Suppressor macrophage treated with lipopolysaccharide for 1 hour (primary cell): ENCODE measurements around the gene SLC9A9.
"Not testable (repeated sequence)": the region's sequence is repeated elsewhere in the genome, so short reads cannot be mapped to it uniquely, and the experiment has no call there.

Experiments
- DNase-seq, 3 donors: peaks; one replicate each; pipeline ENCODE4 v3.0.0-alpha.2; 2020 to 2022

The SLC9A9 gene

DNA sequence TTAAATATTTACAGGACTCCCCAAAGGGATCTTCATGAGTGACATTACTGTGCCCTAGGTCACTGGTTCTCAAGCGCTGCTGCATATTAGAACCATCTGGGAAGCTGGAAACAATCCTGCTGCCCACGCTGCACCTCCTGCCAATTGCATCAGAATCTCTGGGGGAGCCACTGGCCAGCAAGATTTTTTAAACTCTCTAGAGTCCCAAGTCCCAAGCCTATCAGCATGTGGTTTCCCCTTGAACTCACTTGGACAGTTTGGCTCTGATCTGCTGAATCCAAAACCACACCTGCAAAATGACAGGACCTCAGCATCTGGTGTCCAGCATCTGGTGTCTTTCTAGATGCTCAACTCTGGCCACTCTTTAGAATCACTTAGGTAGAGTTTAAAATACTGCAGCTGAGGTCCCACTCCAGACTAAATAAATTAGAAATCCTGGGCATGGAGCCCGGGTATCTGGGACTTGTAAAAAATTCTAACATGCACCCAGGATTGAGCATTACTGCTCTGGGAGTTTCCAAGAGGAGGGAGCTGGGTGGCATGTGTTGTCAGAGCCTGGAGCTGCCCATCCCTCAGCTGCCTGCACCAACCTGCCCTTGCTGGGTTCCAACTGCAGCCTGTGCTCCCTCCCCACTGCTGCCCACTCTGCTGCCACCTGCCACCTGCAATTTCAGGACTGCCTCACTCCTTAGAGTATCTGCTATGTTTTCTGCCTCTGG, 311.3 kb downstream of the SLC9A9 start:
- peak; percentile 2 to 22 (median 20) for DNase-seq

DNA sequence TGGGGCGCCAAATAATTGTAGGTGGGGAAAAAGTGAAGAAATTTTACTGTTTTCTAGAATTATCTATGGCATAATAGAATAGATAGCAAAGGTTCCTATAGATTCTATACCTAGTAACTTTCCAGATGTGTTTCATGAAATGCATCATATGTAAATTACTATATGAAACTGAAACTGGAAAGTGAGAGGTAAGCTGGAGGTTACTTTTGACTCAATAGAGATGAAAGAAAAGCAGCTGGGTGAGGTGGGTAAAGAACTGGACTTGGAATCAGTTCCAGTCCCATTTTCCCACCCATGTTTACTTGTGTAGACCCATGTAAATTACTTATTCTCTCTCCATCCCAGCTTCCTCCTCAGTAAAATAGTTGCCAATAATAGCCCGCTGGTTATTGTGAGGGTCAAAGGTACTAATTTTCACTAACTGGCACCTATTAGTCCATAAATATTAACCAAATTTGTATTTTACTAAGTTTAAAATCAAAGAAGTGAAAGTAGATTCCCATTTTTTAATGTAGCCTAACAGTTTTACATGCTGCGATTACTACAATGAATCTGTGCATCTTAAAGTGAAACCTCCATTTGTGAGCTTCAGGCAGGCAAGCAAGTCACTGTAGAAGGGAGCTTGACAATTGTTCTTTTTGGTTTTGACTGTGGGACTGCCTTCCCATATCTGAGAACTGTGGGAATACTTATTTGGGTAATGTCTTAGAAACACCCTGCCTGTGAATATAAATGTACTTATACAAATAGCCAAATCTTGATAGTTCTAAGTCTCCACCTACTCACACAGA, 312.1 kb downstream of the SLC9A9 start:
- DNase-seq = no peak

DNA sequence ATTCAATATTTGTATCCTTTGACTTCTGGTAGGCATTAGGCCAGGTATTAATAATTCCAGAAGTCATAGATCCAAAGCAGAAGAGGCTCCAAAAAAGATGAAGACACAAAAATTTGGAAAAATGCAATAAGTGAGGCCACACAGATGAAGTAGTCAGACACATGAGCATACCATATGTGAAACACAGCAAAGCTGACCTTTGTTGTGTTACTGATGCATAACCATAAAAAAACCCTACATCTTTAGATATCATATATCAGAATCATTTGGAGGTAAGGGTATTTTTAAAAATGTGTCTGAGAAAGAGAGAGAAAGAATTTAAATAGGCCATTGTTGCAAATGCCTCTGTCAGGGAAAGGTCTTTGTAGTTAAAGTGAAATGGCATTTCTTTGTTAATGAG, 314.9 kb downstream of the SLC9A9 start:
- DNase-seq = no peak

DNA sequence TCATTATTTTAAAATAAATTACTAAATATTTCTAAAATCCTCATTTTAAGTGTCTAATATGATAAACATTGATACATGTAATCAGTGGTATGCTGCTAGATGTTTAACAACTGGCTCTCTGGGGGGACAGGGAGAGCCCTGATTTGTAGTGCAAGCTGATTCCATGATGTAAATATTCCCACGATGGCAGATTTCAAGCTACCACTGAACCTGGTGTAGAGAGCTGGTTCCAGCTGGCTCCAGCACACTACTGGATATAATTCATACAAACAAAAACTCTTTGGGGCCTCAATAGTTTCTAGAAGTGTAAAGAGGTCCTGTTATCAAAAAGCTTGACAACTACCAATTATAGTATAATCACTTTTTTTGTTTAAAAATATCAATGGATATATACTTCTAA, 316.2 kb downstream of the SLC9A9 start:
- no peak for DNase-seq

DNA sequence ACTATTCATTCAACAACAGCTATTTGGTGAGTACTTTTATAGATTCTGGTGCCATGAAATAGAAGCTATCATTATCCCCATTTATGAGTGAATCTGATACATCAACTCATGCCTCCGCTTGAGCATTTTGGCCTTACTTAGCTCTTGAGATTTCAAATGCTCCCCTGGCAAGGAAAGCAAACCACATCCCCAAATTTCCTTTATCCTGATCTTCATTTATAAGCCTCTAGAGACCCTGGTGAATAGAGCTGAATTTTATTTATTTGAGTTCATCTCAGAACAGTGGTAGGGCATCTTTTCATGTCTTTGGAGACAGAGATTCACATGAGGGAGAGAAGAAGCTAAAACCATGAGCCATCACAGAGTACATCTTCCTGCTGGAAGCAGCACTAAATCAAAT, 317.2 kb downstream of the SLC9A9 start:
- no peak for DNase-seq

DNA sequence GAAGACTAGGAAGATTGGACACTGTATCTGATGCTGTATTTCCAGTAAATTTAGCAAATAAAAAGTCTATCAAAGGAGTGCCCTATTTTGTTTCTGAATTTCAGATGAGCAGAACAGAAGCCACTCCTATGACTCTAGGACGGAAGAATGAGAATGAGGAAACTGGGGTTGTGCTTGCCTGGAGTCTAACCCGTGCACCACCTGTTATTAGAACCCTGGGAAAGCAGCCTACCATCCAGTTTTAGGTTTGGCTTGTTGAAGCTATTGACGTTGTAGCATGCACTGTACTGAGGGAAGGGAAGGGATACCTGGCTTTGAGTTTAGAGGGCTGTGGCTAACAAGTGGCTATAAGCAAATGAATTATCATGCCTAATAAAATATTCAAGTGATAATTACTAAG, 318.5 kb downstream of the SLC9A9 start:
- DNase-seq = no peak

DNA sequence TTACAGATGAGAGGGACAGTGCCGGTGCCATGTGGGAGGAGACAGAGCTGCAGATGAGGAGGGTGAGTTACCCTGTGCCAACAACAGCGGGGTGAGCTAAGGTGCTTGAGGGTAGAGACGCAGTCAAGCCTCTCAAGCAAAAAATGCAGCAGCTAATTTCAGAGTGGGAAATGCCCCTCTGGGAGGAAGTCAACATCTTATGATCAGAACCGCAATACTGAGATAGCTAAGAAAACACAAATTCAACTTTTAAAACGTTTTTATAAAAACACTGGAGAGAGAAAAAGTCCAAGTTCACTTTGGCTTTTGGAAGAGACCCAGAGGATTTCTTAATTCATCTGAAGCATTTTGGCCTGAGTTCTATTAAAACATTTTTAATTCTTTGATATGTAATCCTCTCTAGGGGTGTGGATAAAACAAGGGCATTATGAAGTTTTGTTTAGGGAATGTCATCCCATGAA, 319.2 kb downstream of the SLC9A9 start:
- DNase-seq = peak; percentile 31 to 50 (median 41)

DNA sequence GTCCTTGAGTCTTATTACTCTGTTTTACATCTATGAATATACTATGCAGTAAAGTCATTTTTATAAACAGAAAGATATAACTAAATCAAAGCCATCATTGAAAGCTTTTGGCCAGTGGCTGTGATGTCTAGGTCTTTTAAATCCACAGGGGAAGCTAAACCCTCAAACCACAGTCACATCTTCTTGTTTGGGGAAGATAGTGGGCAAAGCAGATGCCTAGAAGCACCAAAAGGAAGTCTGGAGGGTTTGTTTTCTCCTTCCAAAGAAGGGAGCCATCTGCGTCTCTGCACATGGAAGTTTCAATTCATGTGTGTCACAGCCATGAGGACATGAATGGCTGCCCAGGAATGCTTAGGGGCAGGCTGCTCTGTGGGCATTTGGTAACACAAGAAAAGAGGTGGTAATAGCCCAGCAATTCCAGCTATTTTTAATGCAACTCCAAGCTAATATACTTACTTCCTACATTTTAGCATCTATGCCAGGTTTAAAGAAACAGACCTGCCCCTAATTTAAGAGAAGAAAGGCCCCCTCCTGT, 322.2 kb downstream of the SLC9A9 start:
- no peak for DNase-seq

DNA sequence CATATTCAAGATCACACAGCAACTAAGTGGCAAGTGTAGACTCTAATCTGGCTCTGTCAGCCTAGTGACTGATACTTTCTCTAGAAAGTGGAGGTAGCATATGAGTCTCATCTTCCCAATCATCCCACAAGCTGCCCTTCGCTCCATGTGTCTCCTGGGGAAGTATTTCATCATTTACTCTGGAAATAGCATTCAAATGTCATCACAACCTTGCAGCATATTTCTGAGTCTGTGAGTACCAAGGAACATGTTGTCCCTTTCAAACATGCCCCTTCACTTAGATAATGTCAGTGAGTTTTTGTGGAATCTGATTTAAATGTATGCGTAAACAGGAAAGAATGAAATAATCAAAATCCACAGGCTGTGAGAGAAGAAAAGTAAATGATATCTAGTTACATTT, 322.9 kb downstream of the SLC9A9 start:
- no peak for DNase-seq

DNA sequence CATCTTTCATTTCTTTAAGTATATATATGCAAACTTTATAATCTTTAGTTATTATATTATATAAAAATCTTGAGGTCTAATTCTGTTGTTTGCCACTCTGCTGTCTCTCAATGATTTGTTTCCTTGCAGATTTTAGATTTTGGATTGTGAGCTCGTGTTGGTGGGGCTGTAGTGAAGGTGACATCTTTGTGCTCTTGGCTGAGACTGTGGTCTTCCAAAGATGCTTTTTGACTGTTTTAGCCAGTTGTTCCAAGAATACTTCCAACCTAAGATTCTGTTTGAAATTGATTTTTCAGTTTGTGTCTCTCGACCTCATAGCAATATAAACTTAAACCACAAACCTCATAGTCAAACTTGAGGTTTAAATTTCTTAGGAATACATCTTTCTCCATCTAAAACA, 326.5 kb downstream of the SLC9A9 start:
- DNase-seq = no peak

DNA sequence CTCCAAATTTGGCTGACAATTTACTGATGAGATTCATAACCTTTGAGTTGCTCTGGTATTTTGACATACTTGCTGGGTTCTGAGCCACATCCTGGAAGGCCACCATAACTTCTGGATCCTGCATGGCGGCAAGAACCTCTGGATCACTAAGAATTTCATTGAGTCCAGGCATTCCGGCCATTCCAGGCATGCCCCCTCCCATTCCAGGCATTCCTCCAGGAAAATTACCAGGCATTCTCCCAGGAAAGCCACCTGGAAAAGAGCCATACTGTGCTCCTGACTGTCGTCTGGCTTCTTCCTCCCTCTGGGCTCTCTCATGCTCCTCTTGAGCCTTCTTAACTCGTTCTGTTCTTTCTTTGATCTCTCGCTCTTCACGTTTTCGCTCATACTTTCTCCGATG, 331.1 kb downstream of the SLC9A9 start:
- not testable (repeated sequence) for DNase-seq

DNA sequence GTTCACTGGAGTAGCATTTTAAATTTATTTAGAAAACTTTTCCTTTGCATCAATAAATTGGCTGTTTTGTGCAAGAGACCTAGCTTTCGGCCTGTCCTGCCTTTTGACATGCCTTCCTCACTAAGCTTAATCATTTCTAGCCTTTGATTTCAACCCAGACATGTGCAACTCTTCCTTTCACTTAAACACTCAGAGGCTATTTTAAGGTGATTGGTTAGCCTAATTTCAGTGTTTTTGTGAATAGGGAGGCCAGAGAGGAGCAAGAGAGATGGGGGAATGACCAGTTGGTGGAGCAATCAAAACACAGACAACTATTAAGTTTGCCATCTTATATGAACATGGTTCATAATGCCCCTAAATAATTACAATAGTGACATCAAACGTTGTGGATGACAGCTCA, 333.4 kb downstream of the SLC9A9 start:
- DNase-seq = no peak

DNA sequence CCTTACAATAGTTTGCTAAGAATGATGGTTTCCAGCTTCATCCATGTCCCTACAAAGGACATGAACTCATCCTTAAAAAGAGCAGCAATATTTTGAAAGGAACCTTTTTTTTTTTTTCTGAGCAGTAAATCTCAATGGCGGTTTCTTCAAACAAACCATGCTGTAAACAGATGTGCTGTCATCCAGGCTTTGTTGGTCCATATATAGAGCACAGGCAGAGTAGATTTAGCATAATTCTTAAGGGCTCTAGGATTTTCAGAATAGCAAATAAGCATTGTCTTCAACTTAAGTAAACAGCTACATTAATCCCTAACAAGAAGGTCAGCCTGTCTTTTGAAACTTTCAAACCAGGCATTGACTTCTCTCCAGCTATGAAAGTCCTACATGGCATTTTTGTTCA, 334.2 kb downstream of the SLC9A9 start:
- no peak for DNase-seq

DNA sequence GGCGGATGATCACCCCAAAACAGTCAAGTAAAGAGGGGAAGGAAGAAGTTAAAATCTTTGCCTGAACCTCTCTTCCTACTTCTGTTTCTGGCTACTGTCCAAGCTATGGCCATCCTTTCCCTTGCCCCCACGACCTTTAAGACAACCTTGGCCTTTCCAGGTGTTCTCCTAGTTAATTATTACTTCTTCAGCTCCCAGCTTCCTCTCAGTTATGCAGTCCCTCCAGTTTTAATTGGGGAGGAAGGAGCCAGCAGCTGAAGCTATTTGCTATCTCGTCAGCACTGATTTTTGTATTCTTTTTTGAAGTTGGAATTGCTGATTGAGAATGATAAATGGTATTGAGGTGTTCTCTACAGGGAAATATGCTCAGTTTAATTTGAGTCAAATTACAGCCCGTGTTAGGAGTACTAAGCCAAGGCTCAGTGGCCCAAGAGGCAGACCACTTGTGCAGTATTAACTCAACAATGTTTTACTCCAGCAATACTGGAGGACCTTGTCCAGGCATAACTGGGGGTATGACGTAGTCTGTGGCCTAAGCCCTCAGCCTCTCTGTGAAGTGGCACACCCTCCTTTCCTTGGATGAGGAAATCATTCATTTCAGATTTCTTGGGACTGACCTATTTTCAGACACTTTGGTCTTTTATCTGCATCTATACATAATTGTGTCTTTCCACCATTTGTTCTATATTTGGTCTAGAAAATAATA, 336.9 kb downstream of the SLC9A9 start:
- no peak for DNase-seq

DNA sequence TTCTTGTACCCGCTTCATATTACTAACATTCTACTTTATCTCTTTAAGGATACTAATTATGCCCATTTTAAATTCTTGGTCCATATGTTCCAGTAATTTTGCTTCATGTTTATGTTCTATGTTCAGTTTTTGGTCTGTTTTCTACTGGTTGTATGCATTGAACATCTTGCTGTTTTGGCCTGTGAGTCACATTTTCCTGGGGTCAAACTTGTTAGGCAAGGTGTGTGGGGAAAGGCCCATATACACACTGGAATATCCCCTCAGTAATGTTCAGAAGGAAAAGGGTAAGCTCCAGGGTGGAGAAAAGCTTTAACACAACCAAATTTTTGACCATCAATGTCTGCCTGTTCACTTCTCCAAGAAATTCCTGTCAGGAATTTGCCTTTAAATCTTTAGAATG, 337.7 kb downstream of the SLC9A9 start:
- DNase-seq = no peak

DNA sequence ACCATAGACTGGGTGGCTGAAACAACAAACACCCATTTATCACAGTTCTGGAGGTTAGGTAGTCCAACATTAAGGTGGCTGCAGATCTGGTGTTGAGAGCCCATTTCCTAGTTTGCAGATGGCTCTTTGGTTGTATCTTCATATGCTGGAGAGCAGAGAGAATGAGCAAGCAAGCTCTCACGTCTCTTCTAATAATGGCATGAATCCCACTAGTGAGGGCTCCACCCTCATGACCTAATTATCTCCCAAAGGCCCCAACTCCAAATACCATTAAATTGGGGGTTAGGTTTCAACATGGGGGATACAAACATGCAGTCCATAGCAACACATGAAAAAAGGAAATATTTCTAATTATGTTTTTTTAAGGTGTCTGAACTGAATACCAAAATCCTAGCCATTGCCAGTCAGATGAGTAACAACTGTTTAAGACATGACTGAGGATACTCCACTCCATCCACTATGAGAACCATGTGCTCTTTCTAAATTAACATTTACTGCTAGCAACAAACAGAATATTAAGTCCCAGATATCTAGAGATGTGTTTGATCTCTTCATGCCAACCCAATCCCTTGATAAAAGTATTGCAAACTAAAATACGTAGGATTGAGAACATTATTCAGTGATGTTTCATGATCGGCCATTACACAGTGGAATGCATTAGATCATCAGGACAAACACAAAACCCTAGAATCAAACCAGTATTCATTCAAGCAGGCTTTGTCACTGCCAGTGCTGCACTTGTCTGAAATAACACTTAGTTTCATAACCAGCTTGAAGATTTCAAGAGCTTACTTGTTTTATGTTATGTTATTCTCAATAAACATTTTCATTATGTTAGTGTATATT, 340.3 kb downstream of the SLC9A9 start:
- no peak for DNase-seq

DNA sequence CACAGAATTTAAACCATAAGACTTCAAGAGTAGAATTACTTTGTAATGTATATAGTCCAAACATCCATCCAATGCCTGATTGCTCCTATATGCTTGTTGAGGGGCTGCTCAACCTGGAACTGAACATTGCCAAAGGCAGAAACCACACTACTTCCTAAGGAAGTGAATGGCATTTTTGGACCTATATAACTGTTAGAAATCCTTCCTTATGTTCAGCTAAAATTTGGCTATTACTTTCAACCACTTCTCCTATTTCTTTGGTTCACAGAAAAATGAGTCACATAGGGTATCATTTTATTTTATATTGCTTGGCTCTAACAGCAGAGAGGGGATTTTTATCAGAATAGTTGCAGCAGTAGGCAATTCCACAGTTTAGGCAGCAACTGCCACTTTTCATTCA, 342.1 kb downstream of the SLC9A9 start:
- DNase-seq = peak; percentile 6 to 52 (median 46)

DNA sequence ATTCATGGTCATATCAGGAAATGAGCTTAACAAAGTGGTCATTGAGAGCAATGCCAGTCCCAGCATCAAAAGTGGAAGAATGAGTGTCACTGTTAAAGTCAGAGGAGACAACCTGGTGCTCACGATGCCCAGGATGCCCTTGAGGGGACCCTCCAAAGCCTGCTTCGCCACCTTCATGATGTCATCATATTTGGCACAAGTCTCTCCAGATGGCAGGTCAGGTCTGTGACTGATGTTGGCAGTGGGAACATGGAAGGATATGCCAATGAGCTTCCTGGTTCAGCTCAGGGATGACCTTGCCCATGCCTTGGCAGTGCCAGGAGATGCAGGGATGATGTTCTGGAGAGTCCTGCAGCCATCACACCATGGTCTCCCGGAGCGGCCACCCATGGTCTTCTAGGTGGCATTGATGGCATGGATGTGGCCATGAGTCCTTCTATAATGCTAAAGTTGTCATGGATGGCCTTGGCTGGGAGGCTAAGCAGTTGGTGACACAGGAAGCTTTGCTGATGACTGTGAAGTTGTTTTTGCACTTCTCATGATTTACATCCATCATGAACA, 344.9 kb downstream of the SLC9A9 start:
- DNase-seq = no peak

DNA sequence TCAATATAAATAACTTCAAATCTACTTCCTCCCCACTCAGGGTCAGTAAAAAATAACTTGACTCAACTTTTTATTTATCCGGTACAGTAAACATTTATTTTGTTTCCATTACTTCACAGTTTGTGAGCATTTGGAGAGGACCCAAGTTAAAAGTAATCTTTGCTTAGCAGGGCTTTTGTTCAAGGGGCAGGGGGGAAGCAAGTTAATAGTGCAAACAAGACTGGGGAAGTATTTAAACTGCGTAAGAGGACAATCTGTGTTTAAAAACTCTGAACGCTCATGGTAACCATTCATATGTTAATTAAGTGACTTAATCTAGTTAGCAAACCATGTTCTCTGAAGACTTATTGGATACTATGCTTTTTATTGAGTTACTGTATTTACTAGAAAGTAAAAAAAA, 346.2 kb downstream of the SLC9A9 start:
- no peak for DNase-seq

DNA sequence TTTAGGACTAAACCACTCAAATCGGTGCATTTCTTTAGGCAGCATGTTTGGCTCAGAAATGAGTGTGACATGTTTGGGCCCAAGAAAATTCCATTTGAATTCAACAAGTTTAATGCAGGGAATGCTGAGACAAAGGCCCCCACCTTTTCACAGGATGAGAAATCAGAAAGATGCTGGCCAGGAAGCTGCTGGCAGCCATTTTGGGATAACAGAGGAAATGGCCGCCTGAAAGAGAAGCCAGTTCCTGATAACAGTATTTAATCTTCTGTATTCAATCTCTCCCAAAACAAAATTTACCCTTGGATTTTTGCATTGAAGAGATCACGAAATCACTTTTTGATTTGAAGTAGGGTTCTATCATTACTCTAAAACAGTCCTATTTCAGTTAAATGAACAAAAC, 350.9 kb downstream of the SLC9A9 start:
- DNase-seq = no peak

DNA sequence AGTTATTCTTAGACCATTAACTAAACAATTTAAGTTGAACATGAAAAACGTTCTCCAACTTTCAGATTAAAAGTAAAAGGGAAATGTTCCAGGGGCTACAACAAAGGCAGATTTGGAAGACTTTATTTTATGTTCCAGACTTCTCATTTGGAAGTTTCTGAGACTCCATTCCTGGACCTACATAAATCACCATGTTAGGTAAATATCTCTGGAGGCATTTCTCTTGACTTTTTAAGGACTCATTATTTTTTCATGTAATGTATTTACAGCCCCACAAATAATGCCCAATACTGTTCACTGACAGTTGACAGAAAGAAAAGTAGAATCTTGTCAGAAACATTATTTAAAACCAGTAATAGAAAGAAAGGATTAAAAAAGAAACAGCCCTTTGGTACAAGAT, 352.1 kb downstream of the SLC9A9 start:
- DNase-seq = no peak

DNA sequence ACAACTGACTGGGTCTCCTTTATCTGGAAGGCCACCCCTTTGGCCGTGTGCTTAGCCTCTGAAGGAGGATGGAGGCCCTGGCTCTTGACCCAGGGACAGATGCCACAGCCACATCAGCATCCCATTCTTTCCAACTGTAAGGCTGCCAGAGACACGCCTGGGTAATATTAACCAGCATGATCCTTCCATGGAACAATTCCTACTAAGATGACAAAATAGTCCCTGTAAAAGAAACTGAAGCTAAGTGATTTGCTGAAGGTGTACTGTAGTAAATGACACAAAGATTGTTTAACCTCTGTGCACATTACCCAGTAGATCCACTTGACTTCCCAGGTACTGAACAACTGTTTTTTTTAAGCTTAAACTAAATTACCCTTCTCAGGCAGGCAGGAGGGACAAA, 352.7 kb downstream of the SLC9A9 start:
- DNase-seq = no peak
